Chondrocyte (in vitro differentiated cells): ENCODE results near the gene SNAPC2. TPM values are rescaled to one million over a fixed set of nuclear protein-coding genes. Genes with fewer than 3 reads are reported as not detected.

Source experiments
- DNase-seq: peaks from one replicate; pipeline ENCODE4 v3.0.0; 2021; ENCODE audit warnings: mixed read lengths, low spot score
- H3K27ac Mint-ChIP-seq: one replicate; pipeline ENCODE4 v1.8.0; 2021; ENCODE audit warnings: mild to moderate bottlenecking, moderate library complexity, mixed read lengths; ENCODE audit not compliant: unreplicated experiment
- H3K27me3 Mint-ChIP-seq: 2 replicates; pipeline ENCODE4 v1.8.0; 2021; ENCODE audit warnings: low read depth, mixed read lengths
- H3K36me3 Mint-ChIP-seq: 2 replicates; pipeline ENCODE4 v1.8.0; 2021; ENCODE audit warnings: low read depth, mixed read lengths
- H3K4me1 Mint-ChIP-seq: 2 replicates; pipeline ENCODE4 v1.8.0; 2021; ENCODE audit warnings: low read depth, mild to moderate bottlenecking, mixed read lengths
- H3K4me3 Mint-ChIP-seq: one replicate; pipeline ENCODE4 v1.8.0; 2021; ENCODE audit warnings: mild to moderate bottlenecking, moderate library complexity, mixed read lengths; ENCODE audit not compliant: unreplicated experiment
- H3K9me3 Mint-ChIP-seq: 2 replicates; pipeline ENCODE4 v1.8.0; 2021; ENCODE audit warnings: low read depth, mixed read lengths
- total RNA-seq: library from RNA; stranded (reverse); gene quantifications from 3 replicates; pipeline ENCODE4 v1.2.1, GENCODE V29; 2021
- TF ChIP-seq, protein P1 (sequence below): fragments of 200-600 bp; sonication (generic); IDR thresholded peaks from 2 replicates; pipeline ENCODE4 v1.5.0; 2021; ENCODE audit warnings: antibody characterized with exemption, mild to moderate bottlenecking, moderate library complexity

SNAPC2 gene
- total RNA-seq, 1 donor from 2014 or later = 27.9 TPM

DNA sequence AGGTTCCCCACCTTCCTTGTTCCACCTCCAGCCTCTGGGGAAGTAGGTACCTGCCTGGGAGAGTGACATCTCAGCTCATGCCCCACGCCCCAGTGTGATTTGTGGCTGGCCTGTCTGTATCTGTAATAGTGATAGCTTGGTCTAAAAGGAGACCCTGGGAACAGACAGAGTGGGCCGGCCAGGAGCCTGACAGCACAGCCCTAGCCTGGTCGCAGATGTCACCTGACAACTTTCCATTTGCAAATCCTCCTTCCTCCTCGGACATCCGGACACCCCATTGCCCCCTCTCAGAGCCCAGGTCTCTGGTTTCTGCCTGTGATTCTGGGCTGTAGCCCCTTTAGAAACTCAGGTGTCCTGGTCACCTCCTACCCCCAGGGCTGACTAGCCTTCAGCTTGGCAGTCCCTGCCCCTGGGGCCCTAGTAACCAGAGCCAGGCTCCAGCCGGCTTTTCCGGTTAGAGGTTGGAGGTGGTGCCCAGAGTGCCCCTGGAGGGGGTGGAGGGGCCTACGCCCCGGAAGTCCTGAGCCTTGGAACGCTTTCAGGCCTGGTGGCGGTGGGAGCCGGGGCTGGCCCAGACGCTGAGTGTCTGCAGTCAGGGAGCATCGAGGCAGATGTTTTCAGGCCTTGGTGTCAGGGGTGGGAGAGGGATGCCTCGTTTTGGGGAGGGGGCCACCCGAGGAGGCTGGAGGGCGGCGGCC is 25.4 kb upstream of the SNAPC2 start:
- TF ChIP-seq, protein P1, sequence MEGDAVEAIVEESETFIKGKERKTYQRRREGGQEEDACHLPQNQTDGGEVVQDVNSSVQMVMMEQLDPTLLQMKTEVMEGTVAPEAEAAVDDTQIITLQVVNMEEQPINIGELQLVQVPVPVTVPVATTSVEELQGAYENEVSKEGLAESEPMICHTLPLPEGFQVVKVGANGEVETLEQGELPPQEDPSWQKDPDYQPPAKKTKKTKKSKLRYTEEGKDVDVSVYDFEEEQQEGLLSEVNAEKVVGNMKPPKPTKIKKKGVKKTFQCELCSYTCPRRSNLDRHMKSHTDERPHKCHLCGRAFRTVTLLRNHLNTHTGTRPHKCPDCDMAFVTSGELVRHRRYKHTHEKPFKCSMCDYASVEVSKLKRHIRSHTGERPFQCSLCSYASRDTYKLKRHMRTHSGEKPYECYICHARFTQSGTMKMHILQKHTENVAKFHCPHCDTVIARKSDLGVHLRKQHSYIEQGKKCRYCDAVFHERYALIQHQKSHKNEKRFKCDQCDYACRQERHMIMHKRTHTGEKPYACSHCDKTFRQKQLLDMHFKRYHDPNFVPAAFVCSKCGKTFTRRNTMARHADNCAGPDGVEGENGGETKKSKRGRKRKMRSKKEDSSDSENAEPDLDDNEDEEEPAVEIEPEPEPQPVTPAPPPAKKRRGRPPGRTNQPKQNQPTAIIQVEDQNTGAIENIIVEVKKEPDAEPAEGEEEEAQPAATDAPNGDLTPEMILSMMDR = no peak
- Mint-ChIP-seq H3K4me1 (peaks cover 15% of the 10 kb centered on the region), H3K36me3 (peaks cover 5% of the 10 kb centered on the region), H3K4me3 (no peak overlapping the region), H3K9me3 (no peaks in the 10 kb centered on the region), H3K27ac (no peak overlapping the region), H3K27me3 (no peaks in the 10 kb centered on the region)
- DNase-seq = no peak

DNA sequence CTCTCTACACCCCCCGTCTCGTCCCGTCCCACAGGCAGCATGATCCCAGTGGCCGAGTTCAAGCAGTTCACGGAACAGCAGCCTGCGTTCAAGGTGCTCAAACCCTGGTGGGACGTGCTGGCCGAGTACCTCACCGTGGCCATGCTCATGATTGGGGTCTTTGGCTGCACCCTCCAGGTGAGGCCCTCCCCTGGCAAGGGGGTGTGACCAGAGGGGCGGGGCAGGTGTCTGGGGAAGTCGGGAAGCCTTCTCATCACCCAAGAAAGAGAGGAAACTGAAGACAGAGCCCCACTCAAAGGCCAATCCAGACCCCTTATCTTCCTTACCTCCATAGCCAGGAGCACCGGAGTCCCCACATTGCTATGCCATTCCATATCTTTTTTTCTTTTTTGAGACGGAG is 24.6 kb upstream of the SNAPC2 start:
- H3K4me1 Mint-ChIP-seq = peaks cover 15% of the 10 kb centered on the region
- TF ChIP-seq, protein P1 = no peak
- no peak overlapping the region for H3K4me3 Mint-ChIP-seq
- no peaks in the 10 kb centered on the region for H3K9me3 Mint-ChIP-seq
- DNase-seq = no peak
- peaks cover 6% of the 10 kb centered on the region for H3K36me3 Mint-ChIP-seq
- no peaks in the 10 kb centered on the region for H3K27me3 Mint-ChIP-seq
- H3K27ac Mint-ChIP-seq = no peak overlapping the region

DNA sequence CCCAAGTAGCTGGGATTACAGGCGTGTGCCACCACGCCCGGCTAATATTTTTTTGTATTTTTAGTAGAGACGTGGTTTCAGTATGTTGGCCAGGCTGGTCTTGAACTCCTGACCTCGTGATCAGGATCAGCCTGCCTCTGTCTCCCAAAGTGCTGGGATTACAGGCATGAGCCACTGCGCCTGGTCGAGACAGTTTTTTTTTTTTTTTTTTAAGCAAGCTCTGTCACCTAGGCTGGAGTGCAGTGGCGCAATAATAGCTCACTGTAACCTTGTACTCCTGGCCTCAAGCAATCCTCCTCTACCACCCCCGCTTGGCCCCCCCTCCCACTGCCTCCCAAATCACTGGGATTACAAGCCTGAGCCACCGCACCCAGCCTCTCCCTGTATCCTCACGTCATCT is 22.8 kb upstream of the SNAPC2 start:
- H3K9me3 Mint-ChIP-seq = no peaks in the 10 kb centered on the region
- TF ChIP-seq, protein P1 = no peak
- H3K4me3 Mint-ChIP-seq = no peak overlapping the region
- H3K27ac Mint-ChIP-seq = no peak overlapping the region
- H3K27me3 Mint-ChIP-seq = no peaks in the 10 kb centered on the region
- H3K4me1 Mint-ChIP-seq = peaks cover 7% of the 10 kb centered on the region
- no peak for DNase-seq
- peaks cover 6% of the 10 kb centered on the region for H3K36me3 Mint-ChIP-seq

DNA sequence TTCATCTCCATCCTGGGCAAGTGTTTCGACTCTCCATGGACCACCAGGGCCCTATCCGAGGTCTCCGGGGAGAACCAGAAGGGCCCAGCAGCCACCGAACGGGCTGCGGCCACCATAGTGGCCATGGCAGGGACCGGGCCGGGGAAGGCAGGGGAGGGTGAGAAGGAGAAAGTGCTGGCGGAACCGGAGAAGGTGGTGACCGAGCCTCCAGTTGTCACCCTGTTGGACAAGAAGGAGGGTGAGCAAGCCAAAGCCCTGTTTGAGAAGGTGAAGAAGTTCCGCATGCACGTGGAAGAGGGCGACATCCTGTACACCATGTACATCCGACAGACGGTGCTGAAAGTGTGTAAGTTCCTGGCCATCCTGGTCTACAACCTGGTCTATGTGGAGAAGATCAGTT is 21.2 kb upstream of the SNAPC2 start:
- no peak overlapping the region for H3K27ac Mint-ChIP-seq
- no peak for DNase-seq
- no peak overlapping the region for H3K4me3 Mint-ChIP-seq
- H3K36me3 Mint-ChIP-seq = peaks cover 6% of the 10 kb centered on the region
- peaks cover 12% of the 10 kb centered on the region for H3K4me1 Mint-ChIP-seq
- TF ChIP-seq, protein P1 = no peak
- H3K9me3 Mint-ChIP-seq = no peaks in the 10 kb centered on the region
- H3K27me3 Mint-ChIP-seq = no peaks in the 10 kb centered on the region

DNA sequence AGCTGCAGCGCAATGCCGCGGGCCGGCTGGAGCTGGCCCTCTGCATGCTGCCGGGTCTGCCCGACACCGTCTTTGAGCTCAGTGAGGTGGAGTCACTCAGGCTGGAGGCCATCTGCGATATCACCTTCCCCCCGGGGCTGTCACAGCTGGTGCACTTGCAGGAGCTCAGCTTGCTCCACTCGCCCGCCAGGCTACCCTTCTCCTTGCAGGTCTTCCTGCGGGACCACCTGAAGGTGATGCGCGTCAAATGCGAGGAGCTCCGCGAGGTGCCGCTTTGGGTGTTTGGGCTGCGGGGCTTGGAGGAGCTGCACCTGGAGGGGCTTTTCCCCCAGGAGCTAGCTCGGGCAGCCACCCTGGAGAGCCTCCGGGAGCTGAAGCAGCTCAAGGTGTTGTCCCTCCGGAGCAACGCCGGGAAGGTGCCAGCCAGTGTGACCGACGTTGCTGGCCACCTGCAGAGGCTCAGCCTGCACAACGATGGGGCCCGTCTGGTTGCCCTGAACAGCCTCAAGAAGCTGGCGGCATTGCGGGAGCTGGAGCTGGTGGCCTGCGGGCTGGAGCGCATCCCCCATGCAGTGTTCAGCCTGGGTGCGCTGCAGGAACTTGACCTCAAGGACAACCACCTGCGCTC is 20.3 kb upstream of the SNAPC2 start:
- no peaks in the 10 kb centered on the region for H3K27me3 Mint-ChIP-seq
- no peak overlapping the region for H3K4me3 Mint-ChIP-seq
- TF ChIP-seq, protein P1 = no peak
- H3K4me1 Mint-ChIP-seq = peaks cover 14% of the 10 kb centered on the region
- H3K27ac Mint-ChIP-seq = no peak overlapping the region
- no peaks in the 10 kb centered on the region for H3K9me3 Mint-ChIP-seq
- peak; percentile 94 for DNase-seq
- H3K36me3 Mint-ChIP-seq = peaks cover 6% of the 10 kb centered on the region
